PC-9 (cell line): ENCODE results near the gene ADGRV1. TPM values are rescaled to one million over a fixed set of nuclear protein-coding genes. Genes with fewer than 3 reads are reported as not detected.

Experiments
- BruUV-seq: library from RNA; stranded (reverse); fragments of 400-500 nt; replicated peaks from 2 replicates; lab custom pipeline; 2021; lab: Mats Ljungman, UMichigan
- CTCF ChIA-PET: fragments of 300-600 bp; sonication (Branson Sonifier 250); formaldehyde crosslinking; loops from one replicate; lab custom pipeline; 2022; ENCODE audit warnings: antibody characterized with exemption; lab: Charles Lee
- POLR2A ChIA-PET: fragments of 300-600 bp; sonication (Branson Sonifier 250); formaldehyde crosslinking; loops from one replicate; lab custom pipeline; 2022; ENCODE audit warnings: antibody characterized with exemption; ENCODE audit not compliant: unreplicated experiment; lab: Charles Lee
- DNase-seq, 2 experiments: peaks; one replicate each; pipeline versions ENCODE4 v3.0.0 to v3.0.0-alpha.2; 2015 to 2022; ENCODE audit warnings: mixed read lengths in 1 of 2
- H2AFZ ChIP-seq: fragments of 200-600 bp; sonication (generic); 2 replicates; pipeline ENCODE4 v1.8.1; 2017; ENCODE audit warnings: antibody characterized with exemption
- H3F3A ChIP-seq: fragments of 200-600 bp; sonication (generic); 2 replicates; pipeline ENCODE4 v1.8.1; 2017; ENCODE audit warnings: antibody characterized with exemption, mild to moderate bottlenecking, low read depth; ENCODE audit not compliant: insufficient read depth
- H3K27ac ChIP-seq: fragments of 200-600 bp; sonication (generic); 2 replicates; pipeline ENCODE4 v1.6.1; 2016; ENCODE audit warnings: mixed run types
- H3K27me3 ChIP-seq: fragments of 200-600 bp; sonication (generic); 2 replicates; pipeline ENCODE4 v1.6.1; 2016; ENCODE audit warnings: low read depth, mixed run types; ENCODE audit not compliant: insufficient read depth
- H3K36me3 ChIP-seq: fragments of 200-600 bp; sonication (generic); 2 replicates; pipeline ENCODE4 v1.6.1; 2016; ENCODE audit warnings: low read depth, mixed run types
- H3K4me1 ChIP-seq: fragments of 200-600 bp; sonication (generic); replicated peaks from 2 replicates; pipeline ENCODE4 v1.6.1; 2016; ENCODE audit warnings: mixed run types; ENCODE audit not compliant: insufficient read depth
- H3K4me2 ChIP-seq: fragments of 200-600 bp; sonication (generic); 2 replicates; pipeline ENCODE4 v1.6.1; 2017; ENCODE audit warnings: mixed run types
- H3K4me3 ChIP-seq: fragments of 200-600 bp; sonication (generic); 2 replicates; pipeline ENCODE4 v1.6.1; 2016; ENCODE audit warnings: mixed run types
- H3K79me2 ChIP-seq: fragments of 200-600 bp; sonication (generic); 2 replicates; pipeline ENCODE4 v1.6.1; 2017; ENCODE audit warnings: low read depth, mixed run types
- H3K9me2 ChIP-seq: fragments of 200-600 bp; sonication (generic); 2 replicates; pipeline ENCODE4 v1.8.1; 2017; ENCODE audit warnings: mild to moderate bottlenecking; ENCODE audit not compliant: insufficient read depth
- H3K9me3 ChIP-seq: fragments of 200-600 bp; sonication (generic); 2 replicates; pipeline ENCODE4 v1.8.1; 2016; ENCODE audit warnings: low read depth; ENCODE audit not compliant: insufficient read depth
- H4K20me1 ChIP-seq: fragments of 200-600 bp; sonication (generic); 2 replicates; pipeline ENCODE4 v1.8.1; 2017; ENCODE audit not compliant: insufficient read depth
- EZH2 ChIP-seq: fragments of 200-600 bp; sonication (generic); IDR thresholded peaks from 2 replicates; pipeline ENCODE4 v1.8.0; 2017; ENCODE audit warnings: antibody characterized with exemption, low read depth
- intact Hi-C: fragments of 100-400 bp; cut with micrococcal nuclease; formaldehyde crosslinking; loops from one replicate; pipeline ENCODE4 v1.10.0; 2022; ENCODE audit not compliant: unreplicated experiment
- total RNA-seq: library from RNA; stranded (reverse); gene quantifications from 2 replicates; pipeline ENCODE4 v1.2.3, GENCODE V29; 2021
- TF ChIP-seq, protein P1 (sequence below): fragments of 200-600 bp; sonication (generic); conservative IDR thresholded peaks from 2 replicates; pipeline ENCODE4 v1.6.1; 2017; ENCODE audit warnings: mixed run types, antibody characterized with exemption, mild to moderate bottlenecking, moderate library complexity

Gene ADGRV1
- total RNA-seq, 1 experiment from 2014 or later: 1.0 TPM

DNA sequence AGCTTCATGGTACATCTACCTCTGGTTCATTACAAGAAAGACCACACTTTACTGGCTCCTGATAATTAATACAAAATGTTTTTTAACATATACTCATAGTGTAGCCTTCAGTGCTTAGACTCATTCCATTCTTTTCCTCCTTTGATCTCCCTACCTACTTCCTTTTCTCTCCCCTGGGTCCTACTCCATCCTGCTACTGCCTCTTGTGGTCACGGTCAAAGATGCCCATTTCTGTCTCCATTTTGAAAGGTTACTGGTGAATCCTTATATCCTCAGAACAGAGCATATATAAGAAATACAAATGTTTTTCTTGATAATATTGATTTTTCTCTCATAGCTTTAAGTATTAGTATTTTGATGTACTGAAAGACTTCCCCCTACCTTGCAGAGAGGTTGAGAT lies 448.7 kb downstream of the ADGRV1 start:
- no peak for TF ChIP-seq EZH2
- TF ChIP-seq, protein P1, sequence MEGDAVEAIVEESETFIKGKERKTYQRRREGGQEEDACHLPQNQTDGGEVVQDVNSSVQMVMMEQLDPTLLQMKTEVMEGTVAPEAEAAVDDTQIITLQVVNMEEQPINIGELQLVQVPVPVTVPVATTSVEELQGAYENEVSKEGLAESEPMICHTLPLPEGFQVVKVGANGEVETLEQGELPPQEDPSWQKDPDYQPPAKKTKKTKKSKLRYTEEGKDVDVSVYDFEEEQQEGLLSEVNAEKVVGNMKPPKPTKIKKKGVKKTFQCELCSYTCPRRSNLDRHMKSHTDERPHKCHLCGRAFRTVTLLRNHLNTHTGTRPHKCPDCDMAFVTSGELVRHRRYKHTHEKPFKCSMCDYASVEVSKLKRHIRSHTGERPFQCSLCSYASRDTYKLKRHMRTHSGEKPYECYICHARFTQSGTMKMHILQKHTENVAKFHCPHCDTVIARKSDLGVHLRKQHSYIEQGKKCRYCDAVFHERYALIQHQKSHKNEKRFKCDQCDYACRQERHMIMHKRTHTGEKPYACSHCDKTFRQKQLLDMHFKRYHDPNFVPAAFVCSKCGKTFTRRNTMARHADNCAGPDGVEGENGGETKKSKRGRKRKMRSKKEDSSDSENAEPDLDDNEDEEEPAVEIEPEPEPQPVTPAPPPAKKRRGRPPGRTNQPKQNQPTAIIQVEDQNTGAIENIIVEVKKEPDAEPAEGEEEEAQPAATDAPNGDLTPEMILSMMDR: no peak
- H3K4me2 ChIP-seq: no peak overlapping the region
- no peaks in the 10 kb centered on the region for H4K20me1 ChIP-seq
- ChIA-PET POLR2A (no interaction called here), CTCF (no interaction called here)
- DNase-seq: no peak
- no peak overlapping the region for H3K27ac ChIP-seq
- H3K9me3 ChIP-seq: no peaks in the 10 kb centered on the region
- H2AFZ ChIP-seq: no peak overlapping the region
- no peaks in the 10 kb centered on the region for H3K79me2 ChIP-seq
- no peaks in the 10 kb centered on the region for H3K36me3 ChIP-seq
- no peaks in the 10 kb centered on the region for H3F3A ChIP-seq
- no peak overlapping the region for H3K4me3 ChIP-seq
- no peaks in the 10 kb centered on the region for H3K27me3 ChIP-seq
- H3K9me2 ChIP-seq: no peaks in the 10 kb centered on the region
- BruUV-seq: no TSS peak
- H3K4me1 ChIP-seq: no peaks in the 10 kb centered on the region
- intact Hi-C loops: no loop called here

DNA sequence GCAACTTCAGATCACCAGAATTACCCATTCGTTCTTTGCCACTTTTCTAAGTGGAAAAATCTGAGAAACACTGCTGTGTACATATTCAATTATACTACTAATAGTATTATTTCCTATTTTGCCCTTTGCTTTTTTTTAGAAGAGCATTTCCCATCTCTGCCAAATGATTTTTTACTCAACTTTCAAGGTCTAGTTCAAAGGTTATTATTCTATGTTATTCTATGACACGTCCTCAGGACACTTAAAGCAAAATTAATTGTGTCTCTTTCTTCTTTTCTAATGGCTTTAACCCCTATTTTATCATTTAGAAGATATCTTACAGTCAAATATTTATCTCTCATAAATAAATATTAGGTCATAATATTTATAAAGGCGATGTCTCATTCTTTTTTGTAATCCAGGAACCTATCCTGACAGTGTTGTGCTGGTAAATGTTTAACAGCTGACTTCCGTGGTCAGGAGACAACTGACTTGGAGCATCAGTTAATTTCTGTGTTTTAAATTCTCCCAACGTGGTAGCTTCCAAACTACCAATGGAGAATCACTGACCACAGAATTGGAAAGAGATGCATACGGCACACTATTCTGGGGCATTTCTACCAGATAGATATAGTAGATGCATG lies 449.3 kb downstream of the ADGRV1 start:
- Histone ChIP-seq H3K27ac (no peak overlapping the region), H3K9me2 (no peaks in the 10 kb centered on the region), H2AFZ (no peak overlapping the region), H3K27me3 (no peaks in the 10 kb centered on the region), H3K36me3 (no peaks in the 10 kb centered on the region), H4K20me1 (no peaks in the 10 kb centered on the region), H3K4me1 (no peaks in the 10 kb centered on the region), H3F3A (no peaks in the 10 kb centered on the region), H3K4me2 (no peak overlapping the region), H3K9me3 (no peaks in the 10 kb centered on the region), H3K79me2 (no peaks in the 10 kb centered on the region), H3K4me3 (no peak overlapping the region)
- TF ChIP-seq, protein P1: no peak
- TF ChIP-seq EZH2: no peak
- intact Hi-C loops: no loop called here
- no peak for DNase-seq
- CTCF ChIA-PET: no interaction called here
- POLR2A ChIA-PET: no interaction called here
- BruUV-seq: no TSS peak

DNA sequence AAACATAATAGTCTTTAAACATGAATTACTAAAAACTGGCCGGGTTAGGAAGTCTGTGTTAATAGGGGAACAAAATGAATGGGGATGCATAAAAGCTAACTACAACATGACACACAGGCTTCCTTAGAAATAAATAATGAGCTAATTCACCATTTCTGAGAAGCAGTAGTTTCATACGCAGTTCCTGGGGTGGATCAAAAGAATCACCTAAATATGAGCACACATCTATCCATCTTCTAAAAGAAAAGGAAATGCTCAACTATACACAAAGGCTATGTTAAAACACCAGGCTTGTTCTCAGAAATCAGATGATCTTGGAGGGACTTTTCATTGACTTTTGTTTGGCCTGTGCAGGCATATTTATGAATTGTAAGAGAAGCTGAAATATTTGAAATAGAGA lies 451.5 kb downstream of the ADGRV1 start:
- no peak for TF ChIP-seq EZH2
- TF ChIP-seq, protein P1: no peak
- Histone ChIP-seq H3K4me1 (no peaks in the 10 kb centered on the region), H4K20me1 (no peaks in the 10 kb centered on the region), H3F3A (no peaks in the 10 kb centered on the region), H3K27ac (no peak overlapping the region), H3K9me2 (no peaks in the 10 kb centered on the region), H3K4me2 (no peak overlapping the region), H2AFZ (no peak overlapping the region), H3K36me3 (no peaks in the 10 kb centered on the region), H3K9me3 (no peaks in the 10 kb centered on the region), H3K79me2 (no peaks in the 10 kb centered on the region), H3K4me3 (no peak overlapping the region), H3K27me3 (no peaks in the 10 kb centered on the region)
- DNase-seq: no peak
- ChIA-PET POLR2A (no interaction called here), CTCF (no interaction called here)
- intact Hi-C loops: no loop called here
- BruUV-seq: no TSS peak
